ENCODE data around the gene TTC39B.

GRCh38 chr9:15178631-15179030 lies 128.4 kb downstream of the TTC39B start:
- TF ChIP-seq GATA2 (IDR thresholded peaks at IDR 0.05; ENCODE audit: low read depth, low read length): no peak
- TF ChIP-seq GATA3 (IDR thresholded peaks at IDR 0.05; ENCODE audit: low read depth, low read length): no peak

Measured in SH-SY5Y (cell line).